Neutrophil (primary cell): ENCODE results near the gene IPCEF1.
"Not testable (repeated sequence)": the region's sequence is repeated elsewhere in the genome, so short reads cannot be mapped to it uniquely, and the experiment has no call there.

ENCODE experiments used
- H3K27ac ChIP-seq: fragments of 200-600 bp; sonication (generic); 2 replicates; pipeline ENCODE4 v1.5.1; 2016; ENCODE audit warnings: mild to moderate bottlenecking, moderate library complexity
- H3K27me3 ChIP-seq: fragments of 200-600 bp; sonication (generic); 2 replicates; pipeline ENCODE4 v1.6.0; 2016; ENCODE audit warnings: mild to moderate bottlenecking
- H3K36me3 ChIP-seq: fragments of 200-600 bp; sonication (generic); 2 replicates; pipeline ENCODE4 v1.5.1; 2017
- H3K4me1 ChIP-seq, 2 experiments: fragments of 200-600 bp in 1 of 2; sonication (generic) in 1 of 2; 1 replicate in 1 of 2; 2 replicates in 1 of 2; pipeline versions ENCODE4 v1.5.1 to v1.6.1; 2013 to 2016; ENCODE audit warnings: low read depth in 1 of 2, low read length in 1 of 2, mild to moderate bottlenecking in 1 of 2, moderate library complexity in 1 of 2; ENCODE audit not compliant: control insufficient read depth in 1 of 2, insufficient read depth in 1 of 2
- H3K4me3 ChIP-seq, 2 experiments: fragments of 200-600 bp in 1 of 2; sonication (generic) in 1 of 2; 1 replicate in 1 of 2; 2 replicates in 1 of 2; pipeline ENCODE4 v1.5.1; 2013 to 2016; ENCODE audit warnings: low read depth in 1 of 2, low read length in 1 of 2, mild to moderate bottlenecking in 1 of 2, moderate library complexity in 1 of 2
- H3K9me3 ChIP-seq: fragments of 200-600 bp; sonication (generic); 2 replicates; pipeline ENCODE4 v1.5.1; 2016
- TF ChIP-seq, protein P1 (sequence below): fragments of 200-600 bp; sonication (generic); IDR thresholded peaks from 2 replicates; pipeline ENCODE4 v1.5.1; 2016; ENCODE audit warnings: antibody characterized with exemption

Gene IPCEF1

DNA sequence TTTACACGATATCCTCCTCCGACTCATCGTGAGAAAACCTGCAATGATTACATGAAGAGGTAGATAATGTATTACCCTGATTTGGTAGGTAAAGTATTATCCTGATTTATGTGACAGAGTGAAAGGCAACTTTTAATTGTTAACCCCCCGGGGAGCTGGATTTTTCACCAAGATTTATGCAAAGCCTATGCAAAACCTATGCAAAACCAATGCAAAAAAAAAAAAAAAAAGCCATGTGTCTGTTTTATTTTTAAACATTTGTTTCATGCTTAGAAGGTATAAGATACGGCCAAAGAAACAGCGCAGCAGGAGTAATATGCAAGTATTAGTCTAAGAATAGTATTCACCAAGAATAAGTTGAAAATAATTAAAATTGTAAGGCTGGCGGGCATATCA, 109.9 kb downstream of the IPCEF1 start:
- peaks cover 83 to 84% of the 10 kb centered on the region in 2 experiments for H3K4me1 ChIP-seq
- H3K27ac ChIP-seq, result peak overlapping the region; percentile 84
- TF ChIP-seq, protein P1, sequence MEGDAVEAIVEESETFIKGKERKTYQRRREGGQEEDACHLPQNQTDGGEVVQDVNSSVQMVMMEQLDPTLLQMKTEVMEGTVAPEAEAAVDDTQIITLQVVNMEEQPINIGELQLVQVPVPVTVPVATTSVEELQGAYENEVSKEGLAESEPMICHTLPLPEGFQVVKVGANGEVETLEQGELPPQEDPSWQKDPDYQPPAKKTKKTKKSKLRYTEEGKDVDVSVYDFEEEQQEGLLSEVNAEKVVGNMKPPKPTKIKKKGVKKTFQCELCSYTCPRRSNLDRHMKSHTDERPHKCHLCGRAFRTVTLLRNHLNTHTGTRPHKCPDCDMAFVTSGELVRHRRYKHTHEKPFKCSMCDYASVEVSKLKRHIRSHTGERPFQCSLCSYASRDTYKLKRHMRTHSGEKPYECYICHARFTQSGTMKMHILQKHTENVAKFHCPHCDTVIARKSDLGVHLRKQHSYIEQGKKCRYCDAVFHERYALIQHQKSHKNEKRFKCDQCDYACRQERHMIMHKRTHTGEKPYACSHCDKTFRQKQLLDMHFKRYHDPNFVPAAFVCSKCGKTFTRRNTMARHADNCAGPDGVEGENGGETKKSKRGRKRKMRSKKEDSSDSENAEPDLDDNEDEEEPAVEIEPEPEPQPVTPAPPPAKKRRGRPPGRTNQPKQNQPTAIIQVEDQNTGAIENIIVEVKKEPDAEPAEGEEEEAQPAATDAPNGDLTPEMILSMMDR, result no peak
- peaks cover 36% of the 10 kb centered on the region for H3K36me3 ChIP-seq
- H3K4me3 ChIP-seq, result peak overlapping the region; percentile 58 to 63
- H3K27me3 ChIP-seq, result no peaks in the 10 kb centered on the region
- H3K9me3 ChIP-seq, result no peaks in the 10 kb centered on the region

DNA sequence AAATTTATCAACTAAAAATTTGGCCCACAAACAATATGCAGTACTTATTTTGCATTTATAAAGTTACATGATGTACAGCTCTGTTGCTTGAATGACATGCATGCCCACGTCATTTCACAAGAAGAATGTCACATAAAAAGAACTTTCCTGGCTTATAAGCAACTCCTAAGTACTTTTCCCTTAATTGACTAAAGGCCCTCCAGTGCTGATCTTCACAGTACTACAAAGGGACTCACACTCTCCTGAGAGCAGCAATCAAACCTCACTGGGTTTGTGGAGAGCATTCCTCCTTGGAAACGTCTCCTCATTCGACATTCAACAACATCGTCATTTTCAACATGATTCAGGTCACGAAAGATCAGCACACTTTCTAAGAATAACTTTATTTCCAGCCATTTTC, 111.1 kb downstream of the IPCEF1 start:
- Histone ChIP-seq H3K27ac (peak overlapping the region; percentile 84), H3K4me3 (no peak overlapping the region), H3K36me3 (peaks cover 37% of the 10 kb centered on the region), H3K27me3 (no peaks in the 10 kb centered on the region), H3K4me1 (peaks cover 72% of the 10 kb centered on the region in 2 experiments), H3K9me3 (no peaks in the 10 kb centered on the region)
- TF ChIP-seq, protein P1, result no peak

DNA sequence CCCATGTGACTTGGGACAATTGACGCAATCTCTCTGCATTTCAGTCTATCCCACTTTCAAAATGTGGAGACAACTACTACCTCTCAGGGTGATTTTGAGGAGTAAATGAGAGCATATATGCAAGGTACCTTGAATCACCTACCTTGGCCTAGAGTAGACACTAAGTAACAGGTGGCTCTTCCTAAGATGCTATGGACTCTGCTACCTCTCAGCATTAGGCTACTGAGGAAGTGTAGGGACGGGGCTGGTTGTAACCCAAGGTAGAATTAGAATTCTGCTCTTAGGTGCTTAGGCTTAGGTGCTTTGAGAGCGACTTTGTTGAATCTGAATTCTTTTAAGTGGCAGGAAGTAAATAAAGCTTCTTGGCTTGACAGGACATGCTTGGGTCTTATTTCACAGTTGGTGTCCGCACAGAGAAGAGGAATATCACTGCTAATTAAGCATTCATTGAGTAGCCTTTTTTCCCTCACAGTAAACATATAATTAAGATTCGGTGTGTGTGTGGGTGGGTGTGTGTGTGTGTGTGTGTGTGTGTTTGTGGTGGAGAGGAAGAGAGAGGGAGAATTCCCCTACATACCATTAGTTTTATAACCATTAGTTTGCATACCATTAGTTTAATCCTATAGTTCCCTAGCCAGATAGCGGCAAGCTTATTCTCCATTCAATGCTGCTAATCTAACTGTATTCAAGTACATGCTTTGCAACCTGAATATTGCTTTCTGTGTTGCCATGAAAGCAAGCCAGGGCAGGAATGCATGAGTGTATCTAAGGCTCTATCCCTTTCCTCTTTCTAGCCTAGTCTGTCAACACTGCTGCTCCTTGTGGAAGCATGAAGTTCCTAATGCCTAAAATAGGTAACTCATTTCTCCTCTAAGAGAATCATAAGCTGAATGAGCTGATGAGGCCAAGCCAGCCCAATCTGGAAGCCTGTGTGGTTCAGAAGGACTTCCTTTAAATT, 112.5 kb downstream of the IPCEF1 start:
- H3K36me3 ChIP-seq, result peaks cover 37% of the 10 kb centered on the region
- no peaks in the 10 kb centered on the region for H3K27me3 ChIP-seq
- TF ChIP-seq, protein P1, result no peak
- peak overlapping the region; percentile 84 for H3K27ac ChIP-seq
- H3K9me3 ChIP-seq, result no peaks in the 10 kb centered on the region
- peaks cover 57% of the 10 kb centered on the region in 2 experiments for H3K4me1 ChIP-seq
- no peak overlapping the region for H3K4me3 ChIP-seq

DNA sequence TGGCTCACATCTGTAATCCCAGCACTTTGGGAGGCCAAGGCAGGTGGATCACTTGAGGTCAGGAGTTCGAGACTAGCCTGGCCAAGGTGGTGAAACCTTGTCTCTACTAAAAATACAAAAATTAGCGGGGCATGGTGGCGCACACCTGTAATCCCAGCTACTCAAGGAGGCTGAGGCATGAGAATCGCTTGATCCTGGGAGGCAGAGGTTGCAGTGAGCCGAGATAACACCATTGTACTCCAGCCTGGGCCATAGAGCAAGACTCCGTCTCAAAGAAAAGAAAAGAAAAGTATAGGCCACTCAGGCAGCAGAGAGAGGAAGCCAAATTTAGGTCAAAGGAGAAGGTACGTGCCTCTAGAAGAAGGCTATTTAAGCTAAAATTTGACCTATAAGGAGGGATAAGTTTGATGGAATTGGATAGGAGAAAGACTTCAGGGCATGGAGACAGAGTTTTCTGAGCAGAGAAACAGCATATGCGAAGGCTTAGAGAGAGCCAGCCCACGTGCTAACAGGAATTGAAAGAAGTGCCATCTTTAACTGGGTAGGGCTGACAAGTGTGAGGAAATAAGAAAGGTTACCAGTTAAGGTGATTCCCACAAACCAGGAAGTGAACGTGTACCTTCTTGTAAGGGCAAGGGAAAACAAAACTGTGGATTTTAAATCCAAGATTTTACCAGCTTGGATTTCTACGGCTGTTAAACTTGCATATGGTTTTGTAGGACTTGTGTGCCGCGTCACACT, 113.8 kb downstream of the IPCEF1 start:
- H3K4me3 ChIP-seq, result no peak overlapping the region
- TF ChIP-seq, protein P1, result no peak
- peak overlapping the region; percentile 84 for H3K27ac ChIP-seq
- peaks cover 44 to 47% of the 10 kb centered on the region in 2 experiments for H3K4me1 ChIP-seq
- H3K36me3 ChIP-seq, result peaks cover 37% of the 10 kb centered on the region
- H3K9me3 ChIP-seq, result no peaks in the 10 kb centered on the region
- H3K27me3 ChIP-seq, result no peaks in the 10 kb centered on the region

DNA sequence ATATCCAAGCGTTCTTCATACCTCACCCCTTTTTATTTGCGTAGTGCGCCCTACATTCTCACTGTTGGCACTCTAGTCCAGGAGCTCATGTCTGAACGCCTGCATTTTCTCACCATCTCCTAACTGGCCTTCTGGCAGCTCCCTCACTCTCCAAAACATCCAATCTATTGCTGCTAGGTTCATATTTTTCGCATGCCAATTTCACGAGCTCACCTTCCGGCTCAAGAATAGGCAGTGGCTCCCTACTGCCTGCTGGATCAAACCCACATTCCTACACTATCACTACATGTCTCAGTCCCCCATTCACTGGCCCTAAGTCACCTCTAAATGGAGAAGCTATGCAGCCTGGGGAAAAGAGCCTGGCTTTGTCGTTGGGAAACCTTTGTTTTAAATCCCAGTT, 115.0 kb downstream of the IPCEF1 start:
- H3K9me3 ChIP-seq, result no peaks in the 10 kb centered on the region
- no peak overlapping the region for H3K4me3 ChIP-seq
- H3K4me1 ChIP-seq, result peaks cover 32 to 35% of the 10 kb centered on the region in 2 experiments
- H3K27me3 ChIP-seq, result no peaks in the 10 kb centered on the region
- TF ChIP-seq, protein P1, result no peak
- H3K27ac ChIP-seq, result peak overlapping the region; percentile 19
- H3K36me3 ChIP-seq, result peaks cover 37% of the 10 kb centered on the region

DNA sequence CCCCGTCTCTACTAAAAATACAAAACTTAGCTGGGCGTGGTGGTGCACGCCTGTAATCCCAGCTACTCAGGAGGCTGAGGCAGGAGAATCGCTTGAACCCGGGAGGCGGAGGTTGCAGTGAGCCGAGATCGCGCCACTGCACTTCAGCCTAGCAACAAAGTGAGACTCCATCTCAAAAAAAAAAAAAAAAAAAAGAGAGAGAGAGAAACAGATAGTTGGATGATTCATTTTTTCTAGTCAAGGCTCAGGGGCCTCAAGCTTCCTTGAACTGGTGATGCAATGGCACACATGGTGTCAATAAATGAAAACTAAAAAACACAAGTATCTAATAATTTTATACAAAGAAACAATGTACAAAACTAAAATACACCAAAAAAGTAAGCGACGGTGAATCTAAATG, 115.5 kb downstream of the IPCEF1 start:
- Histone ChIP-seq H3K4me1 (peaks cover 27 to 30% of the 10 kb centered on the region in 2 experiments), H3K36me3 (peaks cover 32% of the 10 kb centered on the region)
- H3K27ac ChIP-seq, H3K4me3 ChIP-seq, H3K9me3 ChIP-seq, H3K27me3 ChIP-seq: not testable (repeated sequence)
